HuH-7 (cell line): ENCODE measurements around the gene GORAB.

Source experiments
- DNase-seq: peaks from one replicate; pipeline ENCODE4 v3.0.0; 2011; ENCODE audit warnings: low spot score

Gene GORAB

GRCh38 chr1:170592591-170593111 lies 60.7 kb downstream of the GORAB start:
- DNase-seq, result no peak

- DNase-seq, result no peak
These were observed 61.4 kb downstream of the GORAB start for GRCh38 chr1:170593173-170594011.

- no peak for DNase-seq
These were observed 62.2 kb downstream of the GORAB start for GRCh38 chr1:170594066-170594626.

GRCh38 chr1:170596701-170597100 lies 64.7 kb downstream of the GORAB start:
- DNase-seq, result no peak

GRCh38 chr1:170598618-170599017 lies 66.7 kb downstream of the GORAB start:
- no peak for DNase-seq

- DNase-seq, result no peak
These were observed 67.1 kb downstream of the GORAB start for GRCh38 chr1:170599033-170599432.

GRCh38 chr1:170601866-170602265 lies 69.9 kb downstream of the GORAB start:
- no peak for DNase-seq
